ENCODE results near the gene CADM1. TPM values are rescaled to one million over a fixed set of nuclear protein-coding genes. Genes with fewer than 3 reads are reported as not detected.

The CADM1 gene
- total and polyA plus RNA-seq, 2 experiments from 2014 or later: 48.4 to 54.3 TPM

DNA sequence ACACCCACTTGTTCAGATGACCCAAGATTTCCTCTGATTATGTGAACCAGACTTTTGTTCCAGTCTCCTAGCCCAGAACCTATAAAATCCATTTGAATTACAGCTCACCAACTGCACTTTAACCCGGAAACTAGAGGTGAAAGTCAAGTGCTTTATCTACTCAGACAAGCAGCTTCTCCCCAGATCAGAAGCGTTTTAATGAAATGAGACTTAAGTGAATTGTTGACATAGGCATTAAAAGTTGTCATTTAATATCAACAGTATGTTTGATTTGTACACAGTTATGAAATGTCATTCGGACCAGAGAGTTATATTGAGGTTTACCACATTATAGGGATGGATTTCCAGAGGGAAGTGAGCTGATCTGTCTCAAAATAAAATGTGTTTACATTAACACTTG is 52.0 kb downstream of the CADM1 start:
- H3K4me3 ChIP-seq: no peak overlapping the region
- no peak overlapping the region for H3K4me2 ChIP-seq
- WGBS (ENCODE audit: low lambda C conversion rate, missing lambda C conversion rate): 29% methylated on average over 3 of the region's 3 CpGs
- no peaks in the 10 kb centered on the region for H3K36me3 ChIP-seq (replicated peaks; ENCODE audit: insufficient read depth, low read depth)
- H3K27me3 ChIP-seq: no peaks in the 10 kb centered on the region
- no peak overlapping the region for H3K27ac ChIP-seq
- H3K79me2 ChIP-seq: no peaks in the 10 kb centered on the region
- H3K9me2 ChIP-seq (replicated peaks; ENCODE audit: insufficient read depth): no peaks in the 10 kb centered on the region
- TF ChIP-seq EZH2phosphoT487 (IDR thresholded peaks at IDR 0.05; ENCODE audit: low read depth, severe bottlenecking, unreplicated experiment) (peak; percentile 42), EZH2 (IDR thresholded peaks at IDR 0.05; ENCODE audit: borderline replicate concordance) (no peak)
- H3K4me1 ChIP-seq (ENCODE audit: insufficient read depth): no peaks in the 10 kb centered on the region
- no peaks in the 10 kb centered on the region for H4K20me1 ChIP-seq (ENCODE audit: insufficient read depth, poor library complexity, severe bottlenecking)
- H3K9me3 ChIP-seq (ENCODE audit: low read depth): peaks cover 4% of the 10 kb centered on the region
- H2AFZ ChIP-seq: no peak overlapping the region
- no peak for DNase-seq (ENCODE audit: low spot score)

DNA sequence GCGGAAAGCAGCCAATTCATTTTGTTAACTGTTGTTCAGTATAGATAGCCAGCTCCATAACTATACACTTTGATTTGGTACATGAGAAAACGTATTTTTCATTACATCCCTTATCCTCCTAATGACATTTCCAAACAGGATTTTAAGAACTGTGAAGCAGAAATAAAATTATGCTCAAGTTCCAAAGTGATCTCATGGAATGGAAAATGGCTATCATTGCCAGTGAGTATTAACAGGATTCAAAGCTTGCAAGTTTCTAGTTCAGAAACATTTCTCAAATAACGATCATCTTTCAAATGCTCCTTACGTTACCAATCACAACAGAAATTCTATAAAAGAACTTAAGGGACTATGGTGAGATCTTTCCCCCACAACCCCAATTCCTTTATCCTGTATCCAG is 53.7 kb downstream of the CADM1 start:
- Histone ChIP-seq H3K4me2 (no peak overlapping the region), H2AFZ (no peak overlapping the region), H3K27ac (no peak overlapping the region), H3K4me3 (no peak overlapping the region), H3K79me2 (no peaks in the 10 kb centered on the region), H3K4me1 (ENCODE audit: insufficient read depth) (no peaks in the 10 kb centered on the region), H3K9me2 (replicated peaks; ENCODE audit: insufficient read depth) (no peaks in the 10 kb centered on the region), H3K27me3 (no peaks in the 10 kb centered on the region), H4K20me1 (ENCODE audit: insufficient read depth, poor library complexity, severe bottlenecking) (no peaks in the 10 kb centered on the region), H3K36me3 (replicated peaks; ENCODE audit: insufficient read depth, low read depth) (no peaks in the 10 kb centered on the region), H3K9me3 (ENCODE audit: low read depth) (peaks cover 10% of the 10 kb centered on the region)
- TF ChIP-seq EZH2 (IDR thresholded peaks at IDR 0.05; ENCODE audit: borderline replicate concordance) (no peak), EZH2phosphoT487 (IDR thresholded peaks at IDR 0.05; ENCODE audit: low read depth, severe bottlenecking, unreplicated experiment) (no peak)
- TF ChIP-seq, protein P1, sequence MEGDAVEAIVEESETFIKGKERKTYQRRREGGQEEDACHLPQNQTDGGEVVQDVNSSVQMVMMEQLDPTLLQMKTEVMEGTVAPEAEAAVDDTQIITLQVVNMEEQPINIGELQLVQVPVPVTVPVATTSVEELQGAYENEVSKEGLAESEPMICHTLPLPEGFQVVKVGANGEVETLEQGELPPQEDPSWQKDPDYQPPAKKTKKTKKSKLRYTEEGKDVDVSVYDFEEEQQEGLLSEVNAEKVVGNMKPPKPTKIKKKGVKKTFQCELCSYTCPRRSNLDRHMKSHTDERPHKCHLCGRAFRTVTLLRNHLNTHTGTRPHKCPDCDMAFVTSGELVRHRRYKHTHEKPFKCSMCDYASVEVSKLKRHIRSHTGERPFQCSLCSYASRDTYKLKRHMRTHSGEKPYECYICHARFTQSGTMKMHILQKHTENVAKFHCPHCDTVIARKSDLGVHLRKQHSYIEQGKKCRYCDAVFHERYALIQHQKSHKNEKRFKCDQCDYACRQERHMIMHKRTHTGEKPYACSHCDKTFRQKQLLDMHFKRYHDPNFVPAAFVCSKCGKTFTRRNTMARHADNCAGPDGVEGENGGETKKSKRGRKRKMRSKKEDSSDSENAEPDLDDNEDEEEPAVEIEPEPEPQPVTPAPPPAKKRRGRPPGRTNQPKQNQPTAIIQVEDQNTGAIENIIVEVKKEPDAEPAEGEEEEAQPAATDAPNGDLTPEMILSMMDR (IDR thresholded peaks at IDR 0.05; ENCODE audit: poor library complexity): no peak
- 92% methylated on average over 4 of the region's 4 CpGs for WGBS (ENCODE audit: low lambda C conversion rate, missing lambda C conversion rate)
- no peak for DNase-seq (ENCODE audit: low spot score)

GRCh38 chr11:115447273-115447864 is 56.8 kb downstream of the CADM1 start:
- H2AFZ ChIP-seq: no peak overlapping the region
- no peaks in the 10 kb centered on the region for H4K20me1 ChIP-seq (ENCODE audit: insufficient read depth, poor library complexity, severe bottlenecking)
- WGBS (ENCODE audit: low lambda C conversion rate, missing lambda C conversion rate): 93% methylated on average over 2 of the region's 2 CpGs

GRCh38 chr11:115446214-115446613 is 58.0 kb downstream of the CADM1 start:
- H3K9me2 ChIP-seq (replicated peaks; ENCODE audit: insufficient read depth): no peaks in the 10 kb centered on the region
- TF ChIP-seq EZH2 (IDR thresholded peaks at IDR 0.05; ENCODE audit: borderline replicate concordance) (no peak), EZH2phosphoT487 (IDR thresholded peaks at IDR 0.05; ENCODE audit: low read depth, severe bottlenecking, unreplicated experiment) (no peak)
- TF ChIP-seq, protein P1 (IDR thresholded peaks at IDR 0.05; ENCODE audit: poor library complexity): no peak
- DNase-seq (ENCODE audit: low spot score): no peak
- H4K20me1 ChIP-seq (ENCODE audit: insufficient read depth, poor library complexity, severe bottlenecking): no peaks in the 10 kb centered on the region
- H3K27me3 ChIP-seq: no peaks in the 10 kb centered on the region
- H3K4me3 ChIP-seq: no peak overlapping the region
- H3K9me3 ChIP-seq (ENCODE audit: low read depth): peaks cover 10% of the 10 kb centered on the region
- no peak overlapping the region for H2AFZ ChIP-seq
- H3K36me3 ChIP-seq (replicated peaks; ENCODE audit: insufficient read depth, low read depth): no peaks in the 10 kb centered on the region
- H3K4me2 ChIP-seq: no peak overlapping the region
- no peak overlapping the region for H3K27ac ChIP-seq
- 88% methylated on average over 1 of the region's 1 CpG for WGBS (ENCODE audit: low lambda C conversion rate, missing lambda C conversion rate)
- no peaks in the 10 kb centered on the region for H3K4me1 ChIP-seq (ENCODE audit: insufficient read depth)
- no peaks in the 10 kb centered on the region for H3K79me2 ChIP-seq

More at GRCh38 chr11:115447273-115447864, 56.8 kb downstream of the CADM1 start:
- peaks cover 10% of the 10 kb centered on the region for H3K9me3 ChIP-seq (ENCODE audit: low read depth)
- no peaks in the 10 kb centered on the region for H3K27me3 ChIP-seq
- H3K36me3 ChIP-seq (replicated peaks; ENCODE audit: insufficient read depth, low read depth): no peaks in the 10 kb centered on the region
- no peak overlapping the region for H3K27ac ChIP-seq
- H3K4me3 ChIP-seq: no peak overlapping the region
- TF ChIP-seq EZH2 (IDR thresholded peaks at IDR 0.05; ENCODE audit: borderline replicate concordance) (no peak), EZH2phosphoT487 (IDR thresholded peaks at IDR 0.05; ENCODE audit: low read depth, severe bottlenecking, unreplicated experiment) (no peak)
- TF ChIP-seq, protein P1 (IDR thresholded peaks at IDR 0.05; ENCODE audit: poor library complexity): no peak
- no peaks in the 10 kb centered on the region for H3K79me2 ChIP-seq
- no peaks in the 10 kb centered on the region for H3K9me2 ChIP-seq (replicated peaks; ENCODE audit: insufficient read depth)
- H3K4me1 ChIP-seq (ENCODE audit: insufficient read depth): no peaks in the 10 kb centered on the region
- no peak for DNase-seq (ENCODE audit: low spot score)
- H3K4me2 ChIP-seq: no peak overlapping the region
